ENCODE results near the gene INPP5F. TPM values are rescaled to one million over a fixed set of nuclear protein-coding genes. Genes with fewer than 3 reads are reported as not detected.
"Not testable (repeated sequence)": the region's sequence is repeated elsewhere in the genome, so short reads cannot be mapped to it uniquely, and the experiment has no call there.

The INPP5F gene
- total RNA-seq, 1 donor from 2014 or later, result 47.4 TPM

GRCh38 chr10:119701861-119702260 is 24.0 kb upstream of the INPP5F start:
- Mint-ChIP-seq H3K36me3 (no peaks in the 10 kb centered on the region), H3K27ac (no peak overlapping the region), H3K4me3 (no peak overlapping the region), H3K4me1 (ENCODE audit: unreplicated experiment) (no peaks in the 10 kb centered on the region), H3K9me3 (peaks cover 4% of the 10 kb centered on the region), H3K27me3 (peaks cover 4% of the 10 kb centered on the region)
- TF ChIP-seq CTCF (conservative IDR thresholded peaks at IDR 0.05), result no peak
- DNase-seq (ENCODE audit: extremely low spot score, unreplicated experiment), result no peak

DNA sequence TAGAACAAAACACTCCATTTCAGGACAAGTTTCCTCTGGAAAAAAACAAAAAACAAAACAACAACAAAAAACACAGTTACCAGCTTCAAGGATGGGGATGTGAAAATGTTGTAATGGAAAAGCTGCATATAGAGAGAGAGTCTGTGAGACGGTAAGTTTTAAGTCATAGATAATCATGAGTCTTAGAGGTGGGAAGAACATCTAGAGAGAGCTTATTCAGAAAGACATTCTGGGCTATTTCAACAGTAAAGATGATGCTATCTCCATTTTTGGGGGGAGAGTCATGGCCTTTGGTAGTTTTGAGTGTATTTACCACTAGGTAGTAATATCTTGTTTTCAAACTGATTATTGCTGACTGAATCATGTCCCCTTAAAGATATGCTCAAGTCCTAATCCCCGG is 23.3 kb upstream of the INPP5F start:
- Mint-ChIP-seq H3K9me3 (peaks cover 11% of the 10 kb centered on the region), H3K27me3 (peaks cover 4% of the 10 kb centered on the region), H3K4me3 (no peak overlapping the region), H3K36me3 (no peaks in the 10 kb centered on the region), H3K4me1 (ENCODE audit: unreplicated experiment) (no peaks in the 10 kb centered on the region), H3K27ac (no peak overlapping the region)
- no peak for DNase-seq (ENCODE audit: extremely low spot score, unreplicated experiment)
- no peak for TF ChIP-seq CTCF (conservative IDR thresholded peaks at IDR 0.05)

- TF ChIP-seq CTCF (conservative IDR thresholded peaks at IDR 0.05), result no peak
- Mint-ChIP-seq H3K27me3 (peaks cover 4% of the 10 kb centered on the region), H3K9me3 (peaks cover 11% of the 10 kb centered on the region), H3K27ac (no peak overlapping the region), H3K4me1 (ENCODE audit: unreplicated experiment) (no peaks in the 10 kb centered on the region), H3K36me3 (no peaks in the 10 kb centered on the region), H3K4me3 (no peak overlapping the region)
- DNase-seq (ENCODE audit: extremely low spot score, unreplicated experiment), result no peak
Measured at GRCh38 chr10:119703903-119704508, 21.8 kb upstream of the INPP5F start.

- no peak overlapping the region for H3K27ac Mint-ChIP-seq
- H3K27me3 Mint-ChIP-seq, result peaks cover 4% of the 10 kb centered on the region
- TF ChIP-seq CTCF (conservative IDR thresholded peaks at IDR 0.05), result no peak
- no peaks in the 10 kb centered on the region for H3K36me3 Mint-ChIP-seq
- peaks cover 11% of the 10 kb centered on the region for H3K9me3 Mint-ChIP-seq
- no peaks in the 10 kb centered on the region for H3K4me1 Mint-ChIP-seq (ENCODE audit: unreplicated experiment)
- no peak for DNase-seq (ENCODE audit: extremely low spot score, unreplicated experiment)
- H3K4me3 Mint-ChIP-seq, result no peak overlapping the region
Measured at GRCh38 chr10:119705434-119705831, 20.4 kb upstream of the INPP5F start.

DNA sequence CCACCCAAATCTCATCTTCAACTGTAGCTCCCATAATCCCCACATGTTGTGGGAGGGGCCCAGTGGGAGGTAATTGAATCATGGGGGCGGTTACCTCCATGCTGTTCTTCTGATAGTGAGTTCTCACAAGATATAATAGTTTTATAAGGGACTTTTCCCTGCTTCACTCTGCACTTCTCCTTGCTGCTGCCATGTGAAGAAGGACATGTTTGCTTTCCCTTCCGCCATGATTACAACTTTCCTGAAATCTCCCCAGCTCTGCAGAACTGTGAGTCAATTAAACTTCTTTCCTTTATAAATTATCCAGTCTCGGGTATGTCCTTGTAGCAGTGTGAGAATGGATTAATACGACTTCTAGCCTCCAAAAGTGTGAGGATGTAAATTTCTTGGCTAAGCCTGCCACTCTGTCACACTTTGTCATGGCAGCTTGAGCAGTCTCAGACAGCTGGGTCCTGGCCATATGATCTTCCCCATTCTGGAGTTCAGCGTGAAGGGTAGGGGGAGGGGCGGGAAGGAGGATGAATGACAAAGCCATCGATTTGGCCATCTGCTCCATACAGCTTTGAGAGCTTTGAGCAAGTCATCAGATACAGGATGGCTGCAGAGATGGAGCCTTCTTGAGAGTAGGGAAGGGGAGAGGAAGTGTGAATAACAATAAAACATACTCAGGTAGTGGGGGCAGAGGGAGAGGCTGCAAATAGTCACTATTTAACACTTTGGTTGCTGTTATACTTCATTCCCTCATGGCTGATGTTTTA is 19.1 kb upstream of the INPP5F start:
- Mint-ChIP-seq H3K36me3 (no peaks in the 10 kb centered on the region), H3K27me3 (peaks cover 4% of the 10 kb centered on the region), H3K4me3 (no peak overlapping the region), H3K27ac (no peak overlapping the region), H3K9me3 (peaks cover 11% of the 10 kb centered on the region), H3K4me1 (ENCODE audit: unreplicated experiment) (no peaks in the 10 kb centered on the region)
- TF ChIP-seq CTCF (conservative IDR thresholded peaks at IDR 0.05), result no peak
- DNase-seq (ENCODE audit: extremely low spot score, unreplicated experiment), result no peak

- not testable (repeated sequence) for H3K27me3 Mint-ChIP-seq; H3K4me3 Mint-ChIP-seq; H3K4me1 Mint-ChIP-seq (ENCODE audit: unreplicated experiment); H3K27ac Mint-ChIP-seq; DNase-seq (ENCODE audit: extremely low spot score, unreplicated experiment); H3K36me3 Mint-ChIP-seq
- peaks cover 11% of the 10 kb centered on the region for H3K9me3 Mint-ChIP-seq
Measured at GRCh38 chr10:119707331-119707730, 18.5 kb upstream of the INPP5F start.

DNA sequence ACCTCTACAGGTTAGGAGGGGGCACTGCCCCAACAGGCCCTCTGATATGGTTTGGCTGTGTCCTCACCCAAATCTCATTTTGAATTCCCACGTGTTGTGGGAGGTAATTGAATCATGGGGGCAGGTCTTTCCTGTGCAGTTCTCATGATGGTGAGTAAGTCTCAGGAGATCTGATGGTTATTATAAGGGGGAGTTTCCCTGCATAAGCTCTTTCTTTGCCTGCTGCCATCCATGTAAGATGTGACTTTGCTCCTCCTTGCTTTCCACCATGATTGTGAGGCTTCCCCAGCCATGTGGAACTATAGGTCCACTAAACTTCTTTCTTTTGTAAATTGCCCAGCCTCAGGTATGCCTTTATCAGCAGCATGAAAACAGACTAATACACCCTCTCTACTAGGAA is 14.9 kb upstream of the INPP5F start:
- H3K4me1 Mint-ChIP-seq (ENCODE audit: unreplicated experiment); H3K27me3 Mint-ChIP-seq; DNase-seq (ENCODE audit: extremely low spot score, unreplicated experiment); H3K27ac Mint-ChIP-seq; H3K4me3 Mint-ChIP-seq; H3K36me3 Mint-ChIP-seq: not testable (repeated sequence)
- peaks cover 11% of the 10 kb centered on the region for H3K9me3 Mint-ChIP-seq

Data from type B pancreatic cell (in vitro differentiated cells).